Effector memory CD8-positive, alpha-beta T cell (primary cell): ENCODE measurements around the gene PRRC2B.
A peak's percentile ranks its signal among the peaks of the same experiment; 100 is the strongest.
"Not testable (repeated sequence)": the region's sequence is repeated elsewhere in the genome, so short reads cannot be mapped to it uniquely, and the experiment has no call there.

Experiments
- ATAC-seq: fragments of 150-1000 bp; cut with Tn5 transposase; replicated peaks from 2 replicates; pipeline ENCODE4 v1.10.0; 2021; ENCODE audit warnings: mild to moderate bottlenecking, moderate library complexity
- DNase-seq, 3 experiments: peaks; one replicate each; pipeline ENCODE4 v3.0.0; 2021
- H3K27ac Mint-ChIP-seq, 2 donors: one replicate each; pipeline ENCODE4 v1.8.0; 2022; ENCODE audit warnings: mild to moderate bottlenecking in 2 of 2, mixed read lengths in 2 of 2, moderate library complexity in 2 of 2
- H3K27me3 Mint-ChIP-seq, 2 donors: one replicate each; pipeline ENCODE4 v1.8.0; 2022; ENCODE audit warnings: mixed read lengths in 2 of 2
- H3K36me3 Mint-ChIP-seq: one replicate; pipeline ENCODE4 v1.8.0; 2022; ENCODE audit warnings: mild to moderate bottlenecking, moderate library complexity, mixed read lengths; ENCODE audit not compliant: insufficient read depth
- H3K4me1 Mint-ChIP-seq, 2 donors: one replicate each; pipeline ENCODE4 v1.8.0; 2022; ENCODE audit warnings: low read depth in 2 of 2, mixed read lengths in 2 of 2
- H3K4me3 Mint-ChIP-seq, 2 donors: one replicate each; pipeline ENCODE4 v1.8.0; 2022; ENCODE audit warnings: mild to moderate bottlenecking in 2 of 2, mixed read lengths in 2 of 2, moderate library complexity in 2 of 2
- H3K9me3 Mint-ChIP-seq, 2 donors: one replicate each; pipeline ENCODE4 v1.8.0; 2022; ENCODE audit warnings: mixed read lengths in 2 of 2

Gene PRRC2B

GRCh38 chr9:131441441-131441840 is 47.6 kb downstream of the PRRC2B start:
- DNase-seq (peak in 1 of 3 experiments; percentile 26), ATAC-seq (peak; percentile 83)
- H3K4me3 Mint-ChIP-seq = no peak overlapping the region
- H3K9me3 Mint-ChIP-seq = no peaks in the 10 kb centered on the region
- H3K27ac Mint-ChIP-seq = peak overlapping the region; percentile 73 to 85
- H3K27me3 Mint-ChIP-seq = no peaks in the 10 kb centered on the region
- peaks cover 96% of the 10 kb centered on the region for H3K36me3 Mint-ChIP-seq
- H3K4me1 Mint-ChIP-seq = peaks cover 17 to 37% of the 10 kb centered on the region in 2 donors

DNA sequence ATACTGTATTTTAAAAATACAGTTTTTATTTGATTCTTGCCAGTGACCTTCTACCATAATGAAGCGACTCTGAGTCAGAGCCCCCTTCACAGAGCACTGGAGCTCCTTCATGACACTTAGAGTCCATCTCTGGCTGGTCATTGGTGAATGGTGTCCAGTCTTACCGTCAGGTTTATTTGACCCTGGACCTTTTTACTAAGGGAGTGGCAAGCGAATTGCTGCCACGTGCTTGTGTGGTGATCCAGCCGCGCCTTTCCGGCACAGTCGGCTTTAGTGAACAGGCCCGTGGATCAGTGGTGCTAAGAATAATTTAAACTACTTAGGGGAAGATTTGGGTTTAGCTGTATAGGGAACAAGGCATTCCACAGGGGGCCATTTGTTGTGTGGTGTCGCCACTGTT is 48.5 kb downstream of the PRRC2B start:
- Mint-ChIP-seq H3K9me3 (no peaks in the 10 kb centered on the region), H3K27ac (peak overlapping the region in 1 of 2 donors; percentile 73), H3K36me3 (peaks cover 96% of the 10 kb centered on the region), H3K4me3 (no peak overlapping the region), H3K27me3 (no peaks in the 10 kb centered on the region), H3K4me1 (peaks cover 17 to 37% of the 10 kb centered on the region in 2 donors)
- no peak for DNase-seq
- ATAC-seq = no peak

DNA sequence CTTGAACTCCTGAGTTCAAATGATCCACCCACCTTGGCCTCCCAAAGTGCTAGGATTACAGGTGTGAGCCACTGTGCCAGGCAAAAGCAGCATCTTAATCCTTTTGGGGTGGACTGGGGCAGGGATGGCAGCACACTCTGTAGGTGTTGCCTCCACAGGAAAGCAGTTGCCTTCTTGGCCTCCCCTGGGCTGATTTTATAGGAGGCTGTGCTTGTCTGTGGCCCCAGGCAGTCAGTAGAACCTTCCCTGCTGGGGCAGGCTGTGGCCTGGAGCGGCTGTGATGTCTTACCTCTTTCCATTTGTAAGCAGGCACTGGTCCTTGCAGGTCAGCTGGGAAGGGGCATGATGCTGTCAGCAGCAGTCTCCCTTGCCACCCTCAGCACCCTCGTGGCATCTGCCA is 49.8 kb downstream of the PRRC2B start:
- H3K4me3 Mint-ChIP-seq = no peak overlapping the region
- DNase-seq = no peak
- H3K36me3 Mint-ChIP-seq = peaks cover 97% of the 10 kb centered on the region
- no peaks in the 10 kb centered on the region for H3K9me3 Mint-ChIP-seq
- peaks cover 17 to 33% of the 10 kb centered on the region in 2 donors for H3K4me1 Mint-ChIP-seq
- ATAC-seq = no peak
- peak overlapping the region in 1 of 2 donors; percentile 74 for H3K27ac Mint-ChIP-seq
- H3K27me3 Mint-ChIP-seq = no peaks in the 10 kb centered on the region

DNA sequence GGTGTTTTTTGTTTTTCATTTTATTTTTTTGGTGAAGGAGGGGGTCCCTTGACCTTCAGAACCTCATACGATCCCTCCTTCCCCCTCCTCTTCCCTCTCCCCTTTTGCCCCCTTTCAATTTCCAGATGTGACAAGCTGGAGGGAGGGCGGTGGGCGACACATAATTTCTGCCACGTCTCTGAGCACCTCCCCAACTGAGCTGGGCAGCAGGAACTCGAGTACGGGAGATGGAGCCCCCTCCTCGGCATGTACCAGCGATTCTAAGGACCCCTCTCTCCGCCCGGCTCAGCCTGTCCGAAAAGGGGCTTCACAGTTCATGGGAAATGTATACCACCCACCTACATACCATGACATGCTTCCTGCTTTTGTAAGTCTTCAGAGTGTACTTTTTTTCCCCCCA is 52.4 kb downstream of the PRRC2B start:
- Mint-ChIP-seq H3K36me3 (peaks cover 100% of the 10 kb centered on the region), H3K9me3 (no peaks in the 10 kb centered on the region), H3K27me3 (no peaks in the 10 kb centered on the region), H3K4me1 (peaks cover 10 to 11% of the 10 kb centered on the region in 2 donors), H3K27ac (peak overlapping the region; percentile 67 to 72), H3K4me3 (no peak overlapping the region)
- ATAC-seq = no peak
- DNase-seq = no peak

DNA sequence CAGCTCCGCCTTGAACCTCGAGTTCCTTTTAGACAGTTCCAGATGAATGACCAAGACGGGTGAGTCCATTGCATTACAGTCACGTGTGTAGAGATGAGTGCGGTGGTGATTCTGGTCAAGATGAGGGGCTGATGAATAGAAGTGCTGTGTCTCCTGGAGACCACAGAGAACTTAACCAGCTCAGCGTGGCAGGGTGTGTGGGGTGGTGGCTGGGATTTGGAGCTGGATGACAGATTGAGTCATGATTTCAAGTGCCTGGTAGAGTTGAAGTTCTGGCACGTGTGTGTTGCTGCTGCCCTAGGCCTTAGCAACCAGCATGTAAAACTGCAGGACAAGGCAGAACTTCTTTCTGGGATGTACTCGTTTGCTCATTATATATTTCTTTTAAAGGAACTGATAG is 53.3 kb downstream of the PRRC2B start:
- Mint-ChIP-seq H3K4me3 (no peak overlapping the region), H3K4me1 (peaks cover 7 to 9% of the 10 kb centered on the region in 2 donors), H3K9me3 (no peaks in the 10 kb centered on the region), H3K36me3 (peaks cover 100% of the 10 kb centered on the region), H3K27ac (peak overlapping the region; percentile 67 to 72), H3K27me3 (no peaks in the 10 kb centered on the region)
- DNase-seq = no peak
- no peak for ATAC-seq

DNA sequence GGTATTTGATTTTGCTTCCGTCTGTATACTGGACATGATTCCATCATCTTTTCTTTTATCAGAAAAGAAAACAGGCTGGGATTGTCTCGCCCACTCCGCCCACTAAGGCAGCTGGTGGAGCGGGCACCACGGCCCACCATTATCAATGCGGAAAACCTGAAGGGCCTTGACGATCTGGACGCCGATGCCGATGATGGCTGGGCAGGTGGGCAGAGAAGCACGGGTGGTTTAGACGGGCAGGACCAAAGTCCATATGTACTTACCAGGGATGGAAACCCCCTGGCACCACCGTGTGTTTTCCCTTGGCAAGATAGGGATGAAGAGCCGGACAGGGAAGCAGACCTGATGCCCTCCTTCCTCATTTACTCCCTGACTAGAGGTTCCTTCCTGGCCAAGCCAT is 53.7 kb downstream of the PRRC2B start:
- H3K36me3 Mint-ChIP-seq = peaks cover 99% of the 10 kb centered on the region
- peak overlapping the region in 1 of 2 donors; percentile 67 for H3K27ac Mint-ChIP-seq
- ATAC-seq = no peak

GRCh38 chr9:131448818-131449217 is 54.9 kb downstream of the PRRC2B start:
- H3K4me3 Mint-ChIP-seq = no peak overlapping the region
- DNase-seq (no peak), ATAC-seq (no peak)
- no peaks in the 10 kb centered on the region for H3K9me3 Mint-ChIP-seq
- no peaks in the 10 kb centered on the region for H3K27me3 Mint-ChIP-seq
- H3K4me1 Mint-ChIP-seq = peaks cover 6 to 17% of the 10 kb centered on the region in 2 donors
- peaks cover 94% of the 10 kb centered on the region for H3K36me3 Mint-ChIP-seq
- H3K27ac Mint-ChIP-seq = peak overlapping the region; percentile 59 to 77

More for the DNA sequence above, 53.7 kb downstream of the PRRC2B start:
- Mint-ChIP-seq H3K4me1 (peaks cover 6 to 11% of the 10 kb centered on the region in 2 donors), H3K27me3 (no peaks in the 10 kb centered on the region), H3K9me3 (no peaks in the 10 kb centered on the region), H3K4me3 (no peak overlapping the region)
- DNase-seq = no peak

- H3K27ac Mint-ChIP-seq = peak overlapping the region; percentile 59 to 77
- no peaks in the 10 kb centered on the region for H3K27me3 Mint-ChIP-seq
- DNase-seq (no peak), ATAC-seq (no peak)
- peaks cover 6 to 14% of the 10 kb centered on the region in 2 donors for H3K4me1 Mint-ChIP-seq
- no peak overlapping the region for H3K4me3 Mint-ChIP-seq
- no peaks in the 10 kb centered on the region for H3K9me3 Mint-ChIP-seq
- H3K36me3 Mint-ChIP-seq = peaks cover 93% of the 10 kb centered on the region
Observed at GRCh38 chr9:131449276-131449675, 55.4 kb downstream of the PRRC2B start.

GRCh38 chr9:131454028-131454427 is 60.1 kb downstream of the PRRC2B start:
- ATAC-seq = no peak
- no peak overlapping the region for H3K27ac Mint-ChIP-seq

DNA sequence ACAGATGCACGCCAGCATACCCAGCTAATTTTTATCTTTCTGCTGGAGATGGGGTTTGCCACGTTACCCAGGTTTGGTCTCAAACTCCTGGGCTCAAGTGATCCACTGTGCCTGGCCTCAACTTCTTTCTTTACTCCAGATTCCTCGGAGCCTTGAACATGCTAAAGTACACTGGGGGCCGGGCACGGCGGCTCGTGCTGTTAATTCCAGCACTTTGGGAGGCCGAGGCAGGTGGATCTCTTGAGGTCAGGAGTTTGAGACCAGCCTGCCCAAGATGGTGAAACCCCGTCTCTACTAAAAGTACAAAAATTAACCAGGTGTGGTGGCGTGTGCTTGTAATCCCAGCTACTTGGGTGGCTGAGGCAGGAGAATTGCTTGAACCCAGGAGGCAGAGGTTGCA is 61.8 kb downstream of the PRRC2B start:
- peaks cover 6 to 12% of the 10 kb centered on the region in 2 donors for H3K4me1 Mint-ChIP-seq
- H3K36me3 Mint-ChIP-seq = peaks cover 92% of the 10 kb centered on the region
- H3K27me3 Mint-ChIP-seq, H3K4me3 Mint-ChIP-seq, ATAC-seq, DNase-seq, H3K9me3 Mint-ChIP-seq: not testable (repeated sequence)
- peak overlapping the region in 1 of 2 donors; percentile 72 for H3K27ac Mint-ChIP-seq

More at GRCh38 chr9:131454028-131454427, 60.1 kb downstream of the PRRC2B start:
- H3K9me3 Mint-ChIP-seq = no peaks in the 10 kb centered on the region
- peaks cover 7 to 8% of the 10 kb centered on the region in 2 donors for H3K4me1 Mint-ChIP-seq
- no peaks in the 10 kb centered on the region for H3K27me3 Mint-ChIP-seq
- no peak for DNase-seq
- no peak overlapping the region for H3K4me3 Mint-ChIP-seq
- H3K36me3 Mint-ChIP-seq = peaks cover 92% of the 10 kb centered on the region

- Mint-ChIP-seq H3K36me3 (peaks cover 89% of the 10 kb centered on the region), H3K4me3 (no peak overlapping the region)
Observed at GRCh38 chr9:131457746-131458145, 63.9 kb downstream of the PRRC2B start.

GRCh38 chr9:131459056-131459455 is 65.2 kb downstream of the PRRC2B start:
- Mint-ChIP-seq H3K27ac (peak overlapping the region; percentile 20 to 72), H3K9me3 (no peaks in the 10 kb centered on the region), H3K36me3 (peaks cover 92% of the 10 kb centered on the region), H3K27me3 (no peaks in the 10 kb centered on the region), H3K4me3 (no peak overlapping the region), H3K4me1 (peaks cover 11 to 16% of the 10 kb centered on the region in 2 donors)
- ATAC-seq = no peak
- no peak for DNase-seq

More at GRCh38 chr9:131457746-131458145, 63.9 kb downstream of the PRRC2B start:
- DNase-seq (no peak), ATAC-seq (no peak)
- H3K4me1 Mint-ChIP-seq = peaks cover 15 to 16% of the 10 kb centered on the region in 2 donors
- no peaks in the 10 kb centered on the region for H3K9me3 Mint-ChIP-seq
- H3K27me3 Mint-ChIP-seq = no peaks in the 10 kb centered on the region
- H3K27ac Mint-ChIP-seq = peak overlapping the region; percentile 18 to 25

DNA sequence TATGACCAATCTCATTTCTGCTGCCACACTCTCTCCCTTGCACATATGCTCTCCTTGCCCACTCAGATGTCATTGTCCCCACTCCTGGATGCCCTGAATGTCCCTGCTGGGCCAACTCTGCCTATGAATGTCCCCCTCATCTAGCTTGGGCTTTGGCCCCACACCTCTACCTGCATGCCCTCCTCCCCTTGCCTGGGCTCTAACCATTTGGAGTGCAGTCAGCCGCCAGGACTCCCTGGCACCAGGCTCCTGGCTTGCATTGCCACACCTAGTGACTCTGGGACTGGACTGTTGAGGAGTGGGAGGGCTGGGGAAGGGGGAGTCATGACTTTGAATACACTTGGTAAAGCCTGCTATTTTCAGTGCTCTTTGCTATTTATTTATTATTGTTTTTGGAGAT is 67.3 kb downstream of the PRRC2B start:
- H3K36me3 Mint-ChIP-seq = peaks cover 92% of the 10 kb centered on the region
- H3K4me3 Mint-ChIP-seq = no peak overlapping the region

DNA sequence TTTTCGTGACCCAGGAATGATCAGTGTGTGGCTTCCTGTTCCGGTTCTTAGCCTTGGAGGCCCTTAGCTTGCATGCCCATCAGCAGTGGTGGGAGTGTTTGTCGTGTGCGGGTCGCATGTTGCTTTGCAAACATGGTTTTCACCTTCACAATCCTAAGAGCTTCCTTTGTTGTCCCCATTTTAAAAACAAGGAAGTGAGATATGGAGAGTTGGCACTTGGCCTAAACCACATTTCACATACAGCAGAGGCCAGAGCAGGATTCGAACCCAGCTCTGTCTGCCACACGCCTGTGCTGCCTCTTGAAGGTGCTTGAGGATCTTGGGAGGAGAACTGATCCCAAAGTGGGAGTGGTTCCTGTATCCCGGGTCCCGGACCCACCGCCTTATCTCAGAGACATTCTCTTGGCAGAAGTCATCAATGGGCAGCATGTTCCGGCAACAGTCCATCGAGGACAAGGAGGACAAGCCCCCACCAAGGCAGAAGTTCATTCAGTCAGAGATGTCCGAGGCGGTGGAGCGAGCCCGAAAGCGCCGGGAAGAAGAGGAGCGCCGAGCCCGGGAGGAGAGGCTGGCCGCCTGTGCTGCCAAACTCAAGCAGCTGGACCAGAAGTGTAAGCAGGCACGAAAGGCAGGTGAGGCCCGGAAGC is 70.6 kb downstream of the PRRC2B start:
- Mint-ChIP-seq H3K4me3 (no peak overlapping the region), H3K9me3 (no peaks in the 10 kb centered on the region), H3K27me3 (no peaks in the 10 kb centered on the region), H3K4me1 (peaks cover 11 to 13% of the 10 kb centered on the region in 2 donors), H3K36me3 (peaks cover 80% of the 10 kb centered on the region), H3K27ac (peak overlapping the region in 1 of 2 donors; percentile 51)
- ATAC-seq = no peak
- no peak for DNase-seq

More for the DNA sequence above, 67.3 kb downstream of the PRRC2B start:
- DNase-seq = no peak
- no peaks in the 10 kb centered on the region for H3K27me3 Mint-ChIP-seq
- ATAC-seq = no peak
- peak overlapping the region; percentile 72 to 81 for H3K27ac Mint-ChIP-seq
- H3K4me1 Mint-ChIP-seq = peaks cover 11 to 16% of the 10 kb centered on the region in 2 donors
- no peaks in the 10 kb centered on the region for H3K9me3 Mint-ChIP-seq
